SK-N-SH treated with all-trans-retinoic acid at 6 μM for 48 hours (cell line): ENCODE results near the gene SYTL1.

ENCODE experiments used
- ATAC-seq: fragments of 200-7000 bp; cut with Tn5 transposase; 3 replicates; pipeline ENCODE4 v1.9.1; 2020; ENCODE audit warnings: mild to moderate bottlenecking, moderate library complexity
- ARNTL ChIP-seq: fragments of 450-650 bp; formaldehyde crosslinking; IDR thresholded peaks from 2 replicates; pipeline ENCODE4 v1.5.0; 2020; ENCODE audit warnings: low read depth, mild to moderate bottlenecking, moderate library complexity, borderline replicate concordance
- BACH2 ChIP-seq: fragments of 250-450 bp; sonication (Bioruptor Pico); IDR thresholded peaks from 2 replicates; pipeline ENCODE4 v1.9.0; 2021; ENCODE audit warnings: mild to moderate bottlenecking, borderline replicate concordance
- CSDC2 ChIP-seq: fragments of 250-450 bp; sonication (Bioruptor Pico); IDR thresholded peaks from 2 replicates; pipeline ENCODE4 v1.5.0; 2020; ENCODE audit warnings: mild to moderate bottlenecking, moderate library complexity
- ESRRG ChIP-seq: fragments of 250-450 bp; sonication (Bioruptor Pico); IDR thresholded peaks from 2 replicates; pipeline ENCODE4 v1.6.1; 2021; ENCODE audit warnings: mild to moderate bottlenecking
- GLIS3 ChIP-seq: fragments of 250-450 bp; sonication (Bioruptor Pico); IDR thresholded peaks from 2 replicates; pipeline ENCODE4 v1.5.0; 2020; ENCODE audit warnings: mild to moderate bottlenecking, moderate library complexity
- ISL1 ChIP-seq: fragments of 250-450 bp; sonication (Bioruptor Pico); IDR thresholded peaks from 2 replicates; pipeline ENCODE4 v2.1.2; 2022; ENCODE audit warnings: mild to moderate bottlenecking, moderate library complexity
- OSR1 ChIP-seq: fragments of 250-450 bp; sonication (Bioruptor Pico); IDR thresholded peaks from 2 replicates; pipeline ENCODE4 v1.8.0; 2022; ENCODE audit warnings: moderate library complexity, mild to moderate bottlenecking, inconsistent platforms
- PPARA ChIP-seq: fragments of 250-450 bp; sonication (Bioruptor Pico); IDR thresholded peaks from 2 replicates; pipeline ENCODE4 v1.5.0; 2020; ENCODE audit warnings: mild to moderate bottlenecking, borderline replicate concordance
- RARB ChIP-seq: fragments of 250-450 bp; sonication (Bioruptor Pico); IDR thresholded peaks from 2 replicates; pipeline ENCODE4 v1.8.0; 2021; ENCODE audit warnings: mild to moderate bottlenecking, moderate library complexity
- SNAI2 ChIP-seq: fragments of 250-450 bp; sonication (Bioruptor Pico); IDR thresholded peaks from 2 replicates; pipeline ENCODE4 v1.5.0; 2020; ENCODE audit warnings: mild to moderate bottlenecking, moderate library complexity
- TCF4 ChIP-seq: fragments of 250-450 bp; sonication (Bioruptor Pico); IDR thresholded peaks from 2 replicates; pipeline ENCODE4 v1.8.0; 2021; ENCODE audit warnings: mild to moderate bottlenecking, moderate library complexity, borderline replicate concordance
- TOX ChIP-seq: fragments of 250-450 bp; sonication (Bioruptor Pico); IDR thresholded peaks from 2 replicates; pipeline ENCODE4 v1.8.0; 2021; ENCODE audit warnings: mild to moderate bottlenecking, moderate library complexity, borderline replicate concordance
- ZC3H10 ChIP-seq: fragments of 250-450 bp; sonication (Bioruptor Pico); IDR thresholded peaks from 2 replicates; pipeline ENCODE4 v1.5.1; 2021; ENCODE audit warnings: mild to moderate bottlenecking, moderate library complexity
- ZFP3 ChIP-seq: fragments of 250-450 bp; sonication (Bioruptor Pico); IDR thresholded peaks from 2 replicates; pipeline ENCODE4 v1.5.0; 2020; ENCODE audit warnings: mild to moderate bottlenecking, moderate library complexity
- ZFP30 ChIP-seq: fragments of 450-650 bp; formaldehyde crosslinking; IDR thresholded peaks from 2 replicates; pipeline ENCODE4 v1.5.0; 2022; ENCODE audit warnings: mild to moderate bottlenecking, moderate library complexity
- ZNF565 ChIP-seq: fragments of 450-650 bp; formaldehyde crosslinking; conservative IDR thresholded peaks from 2 replicates; pipeline ENCODE4 v1.5.0; 2020; ENCODE audit warnings: low read depth, mild to moderate bottlenecking, moderate library complexity
- ZNF70 ChIP-seq: fragments of 450-650 bp; formaldehyde crosslinking; IDR thresholded peaks from 2 replicates; pipeline ENCODE4 v1.5.0; 2020; ENCODE audit warnings: mild to moderate bottlenecking, moderate library complexity
- ZNF8 ChIP-seq: fragments of 450-650 bp; formaldehyde crosslinking; IDR thresholded peaks from 2 replicates; pipeline ENCODE4 v1.5.0; 2020; ENCODE audit warnings: mild to moderate bottlenecking, moderate library complexity
- TF ChIP-seq, protein P1 (sequence below): fragments of 250-450 bp; sonication (Bioruptor Pico); IDR thresholded peaks from 2 replicates; pipeline ENCODE4 v1.5.1; 2021; ENCODE audit warnings: mild to moderate bottlenecking, moderate library complexity
- TF ChIP-seq, protein P2 (sequence below): fragments of 250-450 bp; sonication (Bioruptor Pico); IDR thresholded peaks from 2 replicates; pipeline ENCODE4 v1.5.1; 2020; ENCODE audit warnings: low read depth, mild to moderate bottlenecking, moderate library complexity
- TF ChIP-seq, protein P3 (sequence below): fragments of 250-450 bp; sonication (Bioruptor Pico); IDR thresholded peaks from 2 replicates; pipeline ENCODE4 v1.5.0; 2020; ENCODE audit warnings: mild to moderate bottlenecking, moderate library complexity
- TF ChIP-seq, protein P4 (sequence below): fragments of 250-450 bp; sonication (Bioruptor Pico); IDR thresholded peaks from 2 replicates; pipeline ENCODE4 v1.8.0; 2021; ENCODE audit warnings: low read depth, mild to moderate bottlenecking, moderate library complexity, borderline replicate concordance

The SYTL1 gene

DNA sequence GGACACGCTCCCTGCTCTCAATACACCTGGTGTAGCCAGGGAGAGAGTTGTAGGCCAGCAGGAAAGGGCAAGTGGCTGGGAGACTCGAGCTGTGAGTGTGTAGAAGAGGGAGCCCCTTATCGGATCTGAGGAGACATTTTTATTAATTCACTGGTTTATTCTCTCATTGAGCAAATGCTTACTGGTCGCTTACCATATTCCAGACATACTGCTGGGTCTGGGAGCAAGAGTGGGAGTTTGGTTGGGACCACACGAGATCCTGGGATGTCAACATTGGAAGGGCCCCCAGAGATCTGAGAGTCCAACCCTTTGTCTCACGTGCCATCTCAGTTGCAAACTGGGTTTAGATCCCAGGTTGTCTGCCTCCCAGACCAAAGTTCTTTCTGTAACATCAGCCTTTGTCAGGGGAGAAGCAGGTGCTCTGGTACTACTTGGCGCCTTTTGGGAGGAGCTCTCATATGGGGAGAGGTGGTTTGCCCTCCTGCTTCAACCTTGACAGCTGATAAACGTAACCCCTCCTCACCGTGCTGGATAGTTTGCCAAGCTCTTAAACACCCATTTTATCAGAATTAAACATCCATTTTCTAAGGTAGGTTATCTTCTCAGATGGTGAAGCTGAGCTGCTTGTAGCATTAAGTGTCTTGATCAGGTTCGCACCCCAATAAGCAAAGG is 19.1 kb upstream of the SYTL1 start:
- no peak for ATAC-seq
- TF ChIP-seq SNAI2 (CRISPR knock-in tag) = no peak
- no peak for TF ChIP-seq ZNF70 (CRISPR knock-in tag)
- TF ChIP-seq PPARA (CRISPR knock-in tag) = no peak
- TF ChIP-seq ISL1 (CRISPR knock-in tag) = no peak
- TF ChIP-seq ARNTL (CRISPR knock-in tag) = no peak
- no peak for TF ChIP-seq ZC3H10 (CRISPR knock-in tag)
- TF ChIP-seq ZNF565 = no peak
- TF ChIP-seq, protein P1, sequence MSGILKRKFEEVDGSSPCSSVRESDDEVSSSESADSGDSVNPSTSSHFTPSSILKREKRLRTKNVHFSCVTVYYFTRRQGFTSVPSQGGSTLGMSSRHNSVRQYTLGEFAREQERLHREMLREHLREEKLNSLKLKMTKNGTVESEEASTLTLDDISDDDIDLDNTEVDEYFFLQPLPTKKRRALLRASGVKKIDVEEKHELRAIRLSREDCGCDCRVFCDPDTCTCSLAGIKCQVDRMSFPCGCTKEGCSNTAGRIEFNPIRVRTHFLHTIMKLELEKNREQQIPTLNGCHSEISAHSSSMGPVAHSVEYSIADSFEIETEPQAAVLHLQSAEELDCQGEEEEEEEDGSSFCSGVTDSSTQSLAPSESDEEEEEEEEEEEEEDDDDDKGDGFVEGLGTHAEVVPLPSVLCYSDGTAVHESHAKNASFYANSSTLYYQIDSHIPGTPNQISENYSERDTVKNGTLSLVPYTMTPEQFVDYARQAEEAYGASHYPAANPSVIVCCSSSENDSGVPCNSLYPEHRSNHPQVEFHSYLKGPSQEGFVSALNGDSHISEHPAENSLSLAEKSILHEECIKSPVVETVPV (CRISPR knock-in tag) = no peak
- no peak for TF ChIP-seq CSDC2 (CRISPR knock-in tag)
- no peak for TF ChIP-seq BACH2 (CRISPR knock-in tag)

DNA sequence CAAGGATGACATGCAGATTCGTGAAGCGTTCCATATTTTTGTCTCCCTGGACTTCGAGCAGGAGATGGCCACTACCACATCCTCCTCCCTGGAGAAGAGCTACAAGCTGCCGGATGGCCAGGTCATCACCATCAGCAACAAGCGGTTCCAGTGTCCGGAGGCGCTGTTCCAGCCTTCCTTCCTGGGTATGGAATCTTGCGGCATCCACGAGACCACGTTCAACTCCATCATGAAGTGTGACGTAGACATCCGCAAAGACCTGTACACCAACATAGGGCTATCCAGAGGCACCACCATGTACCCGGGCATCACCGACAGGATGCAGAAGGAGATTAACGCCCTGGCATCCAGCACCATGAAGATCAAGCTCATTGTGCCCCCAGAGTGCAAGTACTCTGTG is 16.5 kb upstream of the SYTL1 start:
- TF ChIP-seq ZNF70 (CRISPR knock-in tag) = no peak
- TF ChIP-seq OSR1 = no peak
- no peak for TF ChIP-seq RARB
- TF ChIP-seq, protein P1 (CRISPR knock-in tag) = no peak
- TF ChIP-seq BACH2 (CRISPR knock-in tag) = no peak
- TF ChIP-seq, protein P2, sequence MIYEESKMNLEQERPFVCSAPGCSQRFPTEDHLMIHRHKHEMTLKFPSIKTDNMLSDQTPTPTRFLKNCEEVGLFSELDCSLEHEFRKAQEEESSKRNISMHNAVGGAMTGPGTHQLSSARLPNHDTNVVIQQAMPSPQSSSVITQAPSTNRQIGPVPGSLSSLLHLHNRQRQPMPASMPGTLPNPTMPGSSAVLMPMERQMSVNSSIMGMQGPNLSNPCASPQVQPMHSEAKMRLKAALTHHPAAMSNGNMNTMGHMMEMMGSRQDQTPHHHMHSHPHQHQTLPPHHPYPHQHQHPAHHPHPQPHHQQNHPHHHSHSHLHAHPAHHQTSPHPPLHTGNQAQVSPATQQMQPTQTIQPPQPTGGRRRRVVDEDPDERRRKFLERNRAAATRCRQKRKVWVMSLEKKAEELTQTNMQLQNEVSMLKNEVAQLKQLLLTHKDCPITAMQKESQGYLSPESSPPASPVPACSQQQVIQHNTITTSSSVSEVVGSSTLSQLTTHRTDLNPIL (CRISPR knock-in tag) = no peak
- no peak for TF ChIP-seq ZFP30 (CRISPR knock-in tag)
- no peak for TF ChIP-seq ZNF565
- TF ChIP-seq SNAI2 (CRISPR knock-in tag) = no peak
- TF ChIP-seq ARNTL (CRISPR knock-in tag) = no peak
- TF ChIP-seq TCF4 (CRISPR knock-in tag) = no peak
- TF ChIP-seq, protein P3, sequence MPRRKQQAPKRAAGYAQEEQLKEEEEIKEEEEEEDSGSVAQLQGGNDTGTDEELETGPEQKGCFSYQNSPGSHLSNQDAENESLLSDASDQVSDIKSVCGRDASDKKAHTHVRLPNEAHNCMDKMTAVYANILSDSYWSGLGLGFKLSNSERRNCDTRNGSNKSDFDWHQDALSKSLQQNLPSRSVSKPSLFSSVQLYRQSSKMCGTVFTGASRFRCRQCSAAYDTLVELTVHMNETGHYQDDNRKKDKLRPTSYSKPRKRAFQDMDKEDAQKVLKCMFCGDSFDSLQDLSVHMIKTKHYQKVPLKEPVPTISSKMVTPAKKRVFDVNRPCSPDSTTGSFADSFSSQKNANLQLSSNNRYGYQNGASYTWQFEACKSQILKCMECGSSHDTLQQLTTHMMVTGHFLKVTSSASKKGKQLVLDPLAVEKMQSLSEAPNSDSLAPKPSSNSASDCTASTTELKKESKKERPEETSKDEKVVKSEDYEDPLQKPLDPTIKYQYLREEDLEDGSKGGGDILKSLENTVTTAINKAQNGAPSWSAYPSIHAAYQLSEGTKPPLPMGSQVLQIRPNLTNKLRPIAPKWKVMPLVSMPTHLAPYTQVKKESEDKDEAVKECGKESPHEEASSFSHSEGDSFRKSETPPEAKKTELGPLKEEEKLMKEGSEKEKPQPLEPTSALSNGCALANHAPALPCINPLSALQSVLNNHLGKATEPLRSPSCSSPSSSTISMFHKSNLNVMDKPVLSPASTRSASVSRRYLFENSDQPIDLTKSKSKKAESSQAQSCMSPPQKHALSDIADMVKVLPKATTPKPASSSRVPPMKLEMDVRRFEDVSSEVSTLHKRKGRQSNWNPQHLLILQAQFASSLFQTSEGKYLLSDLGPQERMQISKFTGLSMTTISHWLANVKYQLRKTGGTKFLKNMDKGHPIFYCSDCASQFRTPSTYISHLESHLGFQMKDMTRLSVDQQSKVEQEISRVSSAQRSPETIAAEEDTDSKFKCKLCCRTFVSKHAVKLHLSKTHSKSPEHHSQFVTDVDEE (CRISPR knock-in tag) = no peak
- TF ChIP-seq CSDC2 (CRISPR knock-in tag) = no peak
- TF ChIP-seq ZFP3 (CRISPR knock-in tag) = no peak
- TF ChIP-seq PPARA (CRISPR knock-in tag) = no peak
- ATAC-seq = no peak

DNA sequence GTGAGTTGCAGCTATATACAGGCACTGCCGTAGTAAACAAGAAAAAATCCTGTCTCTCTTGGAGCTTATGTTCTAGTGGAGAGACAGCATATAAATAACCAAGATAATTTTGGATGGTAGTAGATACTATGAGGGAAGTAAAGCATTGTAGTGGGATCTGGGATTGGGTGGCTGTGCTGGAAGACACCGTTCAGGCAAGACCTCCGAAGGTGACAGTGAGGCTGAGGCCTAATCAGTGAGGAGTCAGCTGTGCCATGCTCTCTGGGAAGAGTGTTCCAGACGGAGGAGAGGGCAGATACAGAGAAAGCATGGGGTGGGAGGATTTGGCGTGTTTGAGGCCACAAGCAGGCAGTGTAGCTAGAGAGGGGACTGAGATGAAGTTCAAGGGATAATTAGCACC is 13.9 kb upstream of the SYTL1 start:
- ATAC-seq = no peak
- TF ChIP-seq TOX (CRISPR knock-in tag) (no peak), GLIS3 (CRISPR knock-in tag) (no peak), RARB (no peak), PPARA (CRISPR knock-in tag) (no peak), ZNF565 (no peak)
- TF ChIP-seq, protein P2 (CRISPR knock-in tag) = no peak
- TF ChIP-seq, all 23 proteins: peak for 0

DNA sequence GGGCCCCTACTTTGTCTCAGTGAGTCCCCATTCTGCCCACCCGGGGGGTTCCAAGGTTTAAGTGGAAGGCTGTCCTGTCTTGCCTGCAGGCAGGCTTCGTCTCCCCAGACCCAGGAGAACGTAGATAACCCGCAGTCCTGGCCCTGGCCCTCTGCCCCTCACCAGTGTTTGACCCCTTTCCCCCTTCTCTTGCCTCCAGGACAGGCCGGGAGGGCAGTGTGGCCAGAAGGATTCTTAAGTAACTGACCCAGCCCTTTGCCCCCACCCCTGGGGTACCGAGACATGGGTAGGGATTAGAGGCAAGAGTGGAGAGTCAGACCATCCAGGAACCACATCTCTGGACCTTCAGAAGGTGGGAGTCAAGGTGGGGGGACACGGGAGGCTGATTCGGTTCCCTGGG is 11.0 kb upstream of the SYTL1 start:
- no peak for ATAC-seq
- TF ChIP-seq ISL1 (CRISPR knock-in tag) = no peak
- TF ChIP-seq OSR1 = no peak
- no peak for TF ChIP-seq ZNF8 (CRISPR knock-in tag)
- no peak for TF ChIP-seq RARB
- TF ChIP-seq ARNTL (CRISPR knock-in tag) = no peak
- no peak for TF ChIP-seq SNAI2 (CRISPR knock-in tag)
- TF ChIP-seq ESRRG (CRISPR knock-in tag) = no peak
- no peak for TF ChIP-seq PPARA (CRISPR knock-in tag)
- TF ChIP-seq TCF4 (CRISPR knock-in tag) = no peak
- TF ChIP-seq, protein P1 (CRISPR knock-in tag) = no peak
- TF ChIP-seq, protein P4, sequence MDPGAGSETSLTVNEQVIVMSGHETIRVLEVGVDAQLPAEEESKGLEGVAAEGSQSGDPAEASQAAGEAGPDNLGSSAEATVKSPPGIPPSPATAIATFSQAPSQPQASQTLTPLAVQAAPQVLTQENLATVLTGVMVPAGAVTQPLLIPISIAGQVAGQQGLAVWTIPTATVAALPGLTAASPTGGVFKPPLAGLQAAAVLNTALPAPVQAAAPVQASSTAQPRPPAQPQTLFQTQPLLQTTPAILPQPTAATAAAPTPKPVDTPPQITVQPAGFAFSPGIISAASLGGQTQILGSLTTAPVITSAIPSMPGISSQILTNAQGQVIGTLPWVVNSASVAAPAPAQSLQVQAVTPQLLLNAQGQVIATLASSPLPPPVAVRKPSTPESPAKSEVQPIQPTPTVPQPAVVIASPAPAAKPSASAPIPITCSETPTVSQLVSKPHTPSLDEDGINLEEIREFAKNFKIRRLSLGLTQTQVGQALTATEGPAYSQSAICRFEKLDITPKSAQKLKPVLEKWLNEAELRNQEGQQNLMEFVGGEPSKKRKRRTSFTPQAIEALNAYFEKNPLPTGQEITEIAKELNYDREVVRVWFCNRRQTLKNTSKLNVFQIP (CRISPR knock-in tag) = no peak
- no peak for TF ChIP-seq ZFP30 (CRISPR knock-in tag)
- no peak for TF ChIP-seq TOX (CRISPR knock-in tag)
- no peak for TF ChIP-seq ZNF565
- TF ChIP-seq ZFP3 (CRISPR knock-in tag) = no peak
